Ovary (tissue), 3 donors: ENCODE data around the gene DAB2IP.

ENCODE experiments used
- CTCF ChIP-seq, 3 donors: fragments of 450-650 bp in 2 of 3; fragments of 200-600 bp in 1 of 3; IDR thresholded peaks; one replicate each; pipeline versions ENCODE4 v1.5.1 to v1.8.0; 2016 to 2022; ENCODE audit warnings: antibody characterized with exemption in 3 of 3, mild to moderate bottlenecking in 1 of 3
- POLR2A ChIP-seq: fragments of 450-650 bp; IDR thresholded peaks from one replicate; pipeline ENCODE4 v1.6.1; 2017; ENCODE audit warnings: antibody characterized with exemption, mild to moderate bottlenecking, moderate library complexity
- donor health status: DM: no; HTN: no; CAD: no.

- TF ChIP-seq POLR2A (no peak), CTCF (IDR thresholded peaks at IDR 0.05) (no peak)
These were observed 13.7 kb upstream of the DAB2IP start for GRCh38 chr9:121637713-121638220.
